GM18907 (cell line): ENCODE results near the gene CLIC4.
"Not testable (repeated sequence)": the region's sequence is repeated elsewhere in the genome, so short reads cannot be mapped to it uniquely, and the experiment has no call there.

ENCODE experiments used
- ATAC-seq: cut with Tn5 transposase; IDR thresholded peaks from one replicate; pipeline ENCODE4 v1.9.1; 2021; ENCODE audit warnings: mild to moderate bottlenecking, moderate library complexity; ENCODE audit not compliant: unreplicated experiment

Gene CLIC4

GRCh38 chr1:24743404-24744211, 1.6 kb upstream of the CLIC4 start:
- ATAC-seq = peak; percentile 25

GRCh38 chr1:24745711-24746413, 615 bp downstream of the CLIC4 start:
- ATAC-seq = peak; percentile 15

DNA sequence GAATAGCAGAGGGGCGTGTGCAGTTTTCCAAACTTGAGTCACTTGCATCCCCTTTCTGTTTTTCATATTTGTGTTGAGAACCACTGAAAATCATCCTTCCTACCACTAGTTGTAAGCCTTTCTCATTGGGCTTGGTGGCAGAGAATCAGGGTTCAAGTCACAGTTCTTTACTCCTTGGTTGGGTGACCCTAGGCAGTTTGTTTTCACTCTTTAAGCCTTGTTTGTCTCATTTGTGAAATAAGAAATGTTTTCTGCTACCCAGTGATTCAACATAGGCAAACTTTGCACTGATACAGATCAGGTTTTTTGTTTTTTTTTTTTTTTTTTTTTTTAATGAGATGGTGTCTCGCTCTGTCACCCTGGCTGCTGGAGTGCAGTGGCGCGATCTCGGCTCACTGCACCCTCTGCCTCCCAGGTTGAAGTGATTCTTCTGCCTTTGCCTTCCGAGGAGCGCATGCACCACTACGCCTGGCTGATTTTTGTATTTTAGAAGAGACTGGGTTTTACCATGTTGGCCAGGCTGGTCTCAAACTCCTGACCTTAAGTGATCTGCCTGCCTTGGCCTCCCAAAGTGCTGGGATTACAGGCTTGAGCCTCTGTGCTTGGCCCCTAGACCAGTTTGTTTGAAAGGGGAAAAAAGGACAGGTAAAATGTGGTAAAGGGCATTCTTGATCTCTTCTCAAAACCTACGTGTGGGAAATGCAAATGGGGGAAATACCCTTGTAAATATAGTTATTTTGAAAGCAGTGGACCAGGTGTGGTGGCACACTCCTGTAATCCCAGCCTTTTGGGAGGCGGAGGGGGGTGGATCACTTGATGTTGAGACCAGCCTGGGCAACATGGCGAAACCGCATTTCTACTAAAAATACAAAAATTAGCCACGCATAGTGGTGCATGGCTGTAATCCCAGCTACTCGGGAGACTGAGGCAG, 3.2 kb downstream of the CLIC4 start:
- ATAC-seq = peak; percentile 24

DNA sequence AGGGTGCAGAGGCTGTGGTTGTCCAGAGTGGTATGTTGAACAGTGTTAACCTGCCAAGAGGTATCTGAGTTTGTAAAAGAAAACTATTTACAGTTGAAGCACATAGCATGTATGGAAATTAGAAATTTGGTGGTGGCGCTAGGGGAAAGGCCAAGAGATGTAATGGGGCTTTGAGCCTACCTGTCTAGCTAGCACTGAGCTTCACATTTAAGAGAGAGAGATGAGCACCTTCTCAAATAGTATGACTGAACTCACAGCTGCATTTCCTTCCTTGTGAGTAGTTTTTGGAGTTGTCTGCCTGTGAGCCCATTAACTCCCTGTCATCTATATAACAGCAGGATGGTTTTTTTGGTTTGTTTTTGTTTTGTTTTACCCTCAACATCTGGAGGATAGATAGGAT, 4.0 kb downstream of the CLIC4 start:
- ATAC-seq = no peak

- no peak for ATAC-seq
Observed at GRCh38 chr1:24749886-24750285, 4.6 kb downstream of the CLIC4 start.

DNA sequence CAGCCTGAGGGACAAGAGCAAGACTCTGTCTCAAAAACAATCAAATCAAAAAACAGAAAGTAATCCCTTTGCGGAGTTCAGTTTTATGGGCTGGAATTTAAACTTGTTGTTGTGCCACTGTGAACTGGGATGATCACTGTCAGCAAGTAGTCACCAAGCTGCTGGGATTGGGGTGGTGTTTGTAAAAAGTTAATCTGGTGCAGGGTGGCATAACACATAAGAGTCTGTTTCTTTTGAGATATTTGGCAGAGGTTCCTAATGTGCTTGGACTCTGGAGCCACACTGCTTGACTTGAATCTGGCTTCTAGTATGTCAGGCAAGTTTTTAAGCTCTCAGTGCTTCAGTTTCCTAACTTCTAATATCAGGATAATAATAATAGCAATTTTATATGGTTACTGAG, 6.6 kb downstream of the CLIC4 start:
- ATAC-seq = no peak

- ATAC-seq = no peak
Observed at GRCh38 chr1:24752305-24752704, 7.1 kb downstream of the CLIC4 start.

DNA sequence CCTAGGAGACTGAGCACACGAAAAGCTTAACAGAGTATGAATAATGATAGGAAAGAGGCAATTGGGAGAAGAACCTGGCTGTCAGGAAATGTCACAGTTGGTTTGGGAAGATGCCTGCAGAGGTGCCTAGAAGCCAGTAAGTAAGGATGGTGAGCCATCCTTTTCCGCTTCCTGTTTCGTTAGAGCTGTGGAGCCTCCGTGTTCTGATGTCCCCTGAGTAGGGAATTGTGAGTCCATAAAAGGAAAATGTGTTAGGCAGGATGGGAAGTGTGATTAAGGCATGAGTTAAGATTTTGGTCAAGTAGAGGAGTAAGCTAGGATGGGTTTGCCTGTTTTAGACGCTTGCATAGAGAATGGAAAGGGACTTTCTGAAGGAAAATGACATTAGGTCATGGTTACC, 9.0 kb downstream of the CLIC4 start:
- no peak for ATAC-seq

DNA sequence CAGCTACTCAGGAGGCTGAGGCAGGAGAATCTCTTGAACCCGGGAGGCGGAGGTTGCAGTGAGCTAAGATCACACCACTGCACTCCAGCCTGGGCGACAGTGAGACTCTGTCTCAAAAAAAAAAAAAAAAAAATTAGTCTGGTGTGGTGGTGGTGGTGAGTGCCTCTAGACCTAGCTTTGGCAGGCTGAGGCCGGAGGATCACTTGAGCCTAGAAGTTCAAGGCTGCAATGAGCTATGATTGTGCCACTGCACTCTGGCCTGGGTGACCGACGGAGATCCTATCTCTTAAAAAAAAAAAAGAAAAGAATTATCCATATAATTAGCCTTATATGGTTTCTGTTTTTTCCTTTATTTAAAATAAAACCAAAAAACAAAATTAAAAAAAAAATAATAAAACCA, 10.1 kb downstream of the CLIC4 start:
- not testable (repeated sequence) for ATAC-seq

DNA sequence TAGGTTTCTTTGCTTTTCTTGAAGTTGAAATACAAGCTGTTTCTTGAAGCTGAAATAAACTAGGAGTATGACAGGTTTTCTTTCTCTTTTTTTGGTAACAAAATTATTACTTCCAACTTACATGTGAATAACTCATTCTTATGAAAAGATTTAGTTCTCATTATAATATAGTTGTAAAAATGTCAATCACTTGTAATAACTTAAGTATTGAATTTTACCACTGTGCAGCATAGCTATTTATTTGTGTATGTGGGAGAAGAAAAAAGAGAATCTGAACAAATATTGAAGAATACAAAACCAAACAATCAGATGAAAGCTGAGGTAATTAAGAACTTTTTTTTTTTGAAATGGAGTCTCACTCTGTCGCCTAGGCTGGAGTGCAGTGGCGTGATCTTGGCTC, 11.1 kb downstream of the CLIC4 start:
- ATAC-seq = no peak

GRCh38 chr1:24759492-24759891, 14.2 kb downstream of the CLIC4 start:
- ATAC-seq = no peak

DNA sequence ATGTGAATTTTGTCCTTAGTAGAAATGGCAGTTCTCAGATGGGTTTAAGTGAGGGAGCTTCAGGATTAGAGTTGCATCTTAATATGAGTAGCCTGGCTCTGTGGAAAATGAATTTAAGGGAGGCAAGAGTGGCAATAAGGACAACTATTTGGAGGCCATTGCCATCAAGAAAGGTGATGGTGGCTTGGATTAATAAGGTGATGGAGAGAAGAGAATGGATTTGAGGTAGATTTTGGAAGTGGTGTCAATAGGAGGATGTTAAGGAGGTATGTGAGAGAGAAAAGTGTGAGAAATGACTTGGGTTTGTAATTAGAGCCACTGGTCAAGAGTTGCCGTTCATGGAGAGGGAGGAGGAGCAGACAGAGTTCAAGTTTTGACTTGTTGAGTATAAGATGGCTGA, 16.3 kb downstream of the CLIC4 start:
- ATAC-seq = no peak

GRCh38 chr1:24762133-24762676, 17.0 kb downstream of the CLIC4 start:
- no peak for ATAC-seq

- no peak for ATAC-seq
Observed at GRCh38 chr1:24763671-24764070, 18.4 kb downstream of the CLIC4 start.

- no peak for ATAC-seq
Observed at GRCh38 chr1:24764439-24764838, 19.2 kb downstream of the CLIC4 start.

DNA sequence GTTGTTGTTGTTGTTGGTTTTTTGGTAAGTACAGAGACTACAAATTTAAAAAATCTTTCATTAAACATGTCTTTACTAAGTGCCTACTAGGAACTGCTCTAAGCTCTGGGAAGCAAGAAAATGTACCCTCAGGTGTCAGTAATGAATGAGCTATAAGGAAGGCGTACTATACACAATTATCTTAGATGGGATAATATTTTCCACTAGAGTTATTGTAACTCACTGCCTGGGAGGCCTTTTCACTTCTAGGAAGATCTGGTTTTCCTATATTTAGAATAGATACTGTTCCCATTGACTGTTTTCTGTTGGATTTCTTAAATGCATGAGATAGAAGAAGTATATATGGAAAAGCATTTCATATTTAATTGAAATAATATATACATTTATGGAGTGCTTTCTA, 19.6 kb downstream of the CLIC4 start:
- no peak for ATAC-seq

DNA sequence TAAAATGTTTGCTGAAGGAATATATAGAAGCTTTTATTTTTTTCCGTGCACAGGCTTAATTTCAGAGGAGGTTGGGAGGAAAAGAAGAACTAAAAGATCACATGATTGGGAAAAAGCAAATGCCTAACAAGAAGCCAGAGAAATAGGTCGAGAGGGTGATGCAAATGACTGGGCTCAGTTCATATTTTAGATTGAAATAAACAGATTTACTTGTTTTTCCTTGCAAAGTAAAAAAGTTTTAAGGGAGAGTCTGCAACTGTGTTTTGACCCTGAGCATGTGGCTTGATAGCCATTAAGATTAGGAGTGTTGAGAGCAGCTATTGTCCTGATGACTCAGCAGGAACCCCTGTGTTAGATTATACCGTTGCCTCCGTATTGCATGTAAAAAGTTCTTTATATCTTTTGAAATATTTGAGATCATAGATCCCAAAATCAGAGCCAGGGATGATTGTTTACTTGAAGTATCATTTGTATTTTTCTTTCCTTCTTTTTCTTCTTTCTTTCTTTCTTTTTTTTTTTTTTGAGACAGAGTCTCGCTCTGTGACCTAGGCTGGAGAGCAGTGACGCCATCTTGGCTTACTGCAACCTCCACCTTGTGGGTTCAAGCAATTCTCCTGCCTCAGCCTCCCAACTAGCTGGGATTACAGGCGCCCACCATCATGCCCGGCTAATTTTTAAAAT, 20.2 kb downstream of the CLIC4 start:
- no peak for ATAC-seq

DNA sequence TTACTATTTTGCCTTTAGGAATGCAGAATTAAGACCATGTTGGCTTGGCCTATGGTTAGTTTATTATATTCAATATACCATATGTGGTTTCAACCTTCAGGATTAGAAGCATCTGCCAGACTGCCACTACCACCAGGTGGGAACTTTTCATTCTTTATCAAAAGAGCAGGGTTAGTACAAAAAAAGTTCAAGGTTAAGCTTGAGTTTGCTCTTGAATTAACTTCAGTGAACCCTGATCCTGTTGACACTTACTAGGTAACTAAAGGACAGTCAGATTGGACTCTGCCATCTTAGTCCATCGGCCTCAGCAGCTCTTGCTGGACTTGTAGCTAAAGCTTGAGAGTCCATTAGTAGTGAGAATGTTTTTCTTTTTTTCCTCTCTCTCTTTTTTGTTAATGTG, 22.1 kb downstream of the CLIC4 start:
- no peak for ATAC-seq

- no peak for ATAC-seq
Observed at GRCh38 chr1:24768873-24769605, 23.8 kb downstream of the CLIC4 start.
